HL-60 (cell line): ENCODE results near the gene CTDP1.

Source experiments
- DNase-seq, 2 experiments: peaks; one replicate each; pipeline ENCODE4 v3.0.0-alpha.2; 2010 to 2020; ENCODE audit warnings: low read depth in 1 of 2, low spot score in 1 of 2
- H3K27ac ChIP-seq: fragments of 250-450 bp; sonication (Bioruptor Pico); replicated peaks from 2 replicates; pipeline ENCODE4 v1.5.1; 2020; ENCODE audit warnings: mild to moderate bottlenecking, moderate library complexity
- H3K27me3 ChIP-seq: fragments of 250-450 bp; sonication (Bioruptor Pico); 2 replicates; pipeline ENCODE4 v1.5.1; 2021; ENCODE audit warnings: mild to moderate bottlenecking, moderate library complexity; ENCODE audit not compliant: insufficient read depth, poor library complexity, severe bottlenecking
- H3K4me3 ChIP-seq: replicated peaks from 2 replicates; pipeline ENCODE4 v1.5.1; 2011; ENCODE audit warnings: mild to moderate bottlenecking, control low read depth, low read length; ENCODE audit not compliant: insufficient read depth
- CTCF ChIP-seq: IDR thresholded peaks from one replicate; pipeline ENCODE4 v1.5.1; 2011; ENCODE audit warnings: low read length, control low read depth, inconsistent platforms; ENCODE audit not compliant: insufficient read depth
- GABPA ChIP-seq: IDR thresholded peaks from 2 replicates; pipeline ENCODE4 v1.6.1; 2012; ENCODE audit warnings: low read depth
- POLR2AphosphoS5 ChIP-seq: IDR thresholded peaks from 2 replicates; pipeline ENCODE4 v1.6.1; 2012; ENCODE audit warnings: low read depth
- REST ChIP-seq: IDR thresholded peaks from 2 replicates; pipeline ENCODE4 v1.6.1; 2012; ENCODE audit warnings: low read depth; ENCODE audit not compliant: insufficient replicate concordance
- SPI1 ChIP-seq: IDR thresholded peaks from 2 replicates; pipeline ENCODE4 v1.6.1; 2012; ENCODE audit warnings: low read depth, mild to moderate bottlenecking, borderline replicate concordance

The CTDP1 gene

GRCh38 chr18:79708412-79708811 is 28.8 kb downstream of the CTDP1 start:
- no peak for DNase-seq
- H3K27ac ChIP-seq = no peak overlapping the region
- no peaks in the 10 kb centered on the region for H3K27me3 ChIP-seq
- no peak overlapping the region for H3K4me3 ChIP-seq
- TF ChIP-seq CTCF (no peak), POLR2AphosphoS5 (no peak), REST (no peak), SPI1 (no peak), GABPA (no peak)

- TF ChIP-seq REST = no peak
- no peak for TF ChIP-seq GABPA
- no peak for TF ChIP-seq CTCF
- TF ChIP-seq POLR2AphosphoS5 = no peak
- no peak for TF ChIP-seq SPI1
- no peak for DNase-seq
- Histone ChIP-seq H3K4me3 (no peak overlapping the region), H3K27me3 (no peaks in the 10 kb centered on the region), H3K27ac (no peak overlapping the region)
Observed at GRCh38 chr18:79712206-79712857, 32.7 kb downstream of the CTDP1 start.

- DNase-seq = no peak
- no peak overlapping the region for H3K4me3 ChIP-seq
Observed at GRCh38 chr18:79713341-79713740, 33.7 kb downstream of the CTDP1 start.

More at GRCh38 chr18:79713341-79713740, 33.7 kb downstream of the CTDP1 start:
- no peaks in the 10 kb centered on the region for H3K27me3 ChIP-seq
- no peak overlapping the region for H3K27ac ChIP-seq
- TF ChIP-seq GABPA (no peak), CTCF (no peak), REST (no peak), POLR2AphosphoS5 (no peak), SPI1 (no peak)
